ENCODE data around the gene CDH15.

GRCh38 chr16:89207993-89208392 is 36.4 kb downstream of the CDH15 start:
- TF ChIP-seq, protein P1, sequence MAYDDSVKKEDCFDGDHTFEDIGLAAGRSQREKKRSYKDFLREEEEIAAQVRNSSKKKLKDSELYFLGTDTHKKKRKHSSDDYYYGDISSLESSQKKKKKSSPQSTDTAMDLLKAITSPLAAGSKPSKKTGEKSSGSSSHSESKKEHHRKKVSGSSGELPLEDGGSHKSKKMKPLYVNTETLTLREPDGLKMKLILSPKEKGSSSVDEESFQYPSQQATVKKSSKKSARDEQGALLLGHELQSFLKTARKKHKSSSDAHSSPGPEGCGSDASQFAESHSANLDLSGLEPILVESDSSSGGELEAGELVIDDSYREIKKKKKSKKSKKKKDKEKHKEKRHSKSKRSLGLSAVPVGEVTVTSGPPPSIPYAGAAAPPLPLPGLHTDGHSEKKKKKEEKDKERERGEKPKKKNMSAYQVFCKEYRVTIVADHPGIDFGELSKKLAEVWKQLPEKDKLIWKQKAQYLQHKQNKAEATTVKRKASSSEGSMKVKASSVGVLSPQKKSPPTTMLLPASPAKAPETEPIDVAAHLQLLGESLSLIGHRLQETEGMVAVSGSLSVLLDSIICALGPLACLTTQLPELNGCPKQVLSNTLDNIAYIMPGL (CRISPR knock-in tag; IDR thresholded peaks at IDR 0.05) = no peak
- no peak for TF ChIP-seq ZBTB21 (CRISPR knock-in tag; IDR thresholded peaks at IDR 0.05; ENCODE audit: borderline replicate concordance)
- TF ChIP-seq USF1 (CRISPR knock-in tag; IDR thresholded peaks at IDR 0.05) = no peak
- no peak for TF ChIP-seq CTCF (IDR thresholded peaks at IDR 0.05)
- no peak for TF ChIP-seq MAX (CRISPR knock-in tag; IDR thresholded peaks at IDR 0.05)
- no peak for TF ChIP-seq CREB1 (CRISPR knock-in tag; IDR thresholded peaks at IDR 0.05)
- TF ChIP-seq TEAD1 (CRISPR knock-in tag; IDR thresholded peaks at IDR 0.05) = no peak
- TF ChIP-seq RELA (CRISPR knock-in tag; IDR thresholded peaks at IDR 0.05; ENCODE audit: borderline replicate concordance) = no peak
- no peak for TF ChIP-seq KAT7 (CRISPR knock-in tag; IDR thresholded peaks at IDR 0.05; ENCODE audit: borderline replicate concordance)
- TF ChIP-seq, protein P2, sequence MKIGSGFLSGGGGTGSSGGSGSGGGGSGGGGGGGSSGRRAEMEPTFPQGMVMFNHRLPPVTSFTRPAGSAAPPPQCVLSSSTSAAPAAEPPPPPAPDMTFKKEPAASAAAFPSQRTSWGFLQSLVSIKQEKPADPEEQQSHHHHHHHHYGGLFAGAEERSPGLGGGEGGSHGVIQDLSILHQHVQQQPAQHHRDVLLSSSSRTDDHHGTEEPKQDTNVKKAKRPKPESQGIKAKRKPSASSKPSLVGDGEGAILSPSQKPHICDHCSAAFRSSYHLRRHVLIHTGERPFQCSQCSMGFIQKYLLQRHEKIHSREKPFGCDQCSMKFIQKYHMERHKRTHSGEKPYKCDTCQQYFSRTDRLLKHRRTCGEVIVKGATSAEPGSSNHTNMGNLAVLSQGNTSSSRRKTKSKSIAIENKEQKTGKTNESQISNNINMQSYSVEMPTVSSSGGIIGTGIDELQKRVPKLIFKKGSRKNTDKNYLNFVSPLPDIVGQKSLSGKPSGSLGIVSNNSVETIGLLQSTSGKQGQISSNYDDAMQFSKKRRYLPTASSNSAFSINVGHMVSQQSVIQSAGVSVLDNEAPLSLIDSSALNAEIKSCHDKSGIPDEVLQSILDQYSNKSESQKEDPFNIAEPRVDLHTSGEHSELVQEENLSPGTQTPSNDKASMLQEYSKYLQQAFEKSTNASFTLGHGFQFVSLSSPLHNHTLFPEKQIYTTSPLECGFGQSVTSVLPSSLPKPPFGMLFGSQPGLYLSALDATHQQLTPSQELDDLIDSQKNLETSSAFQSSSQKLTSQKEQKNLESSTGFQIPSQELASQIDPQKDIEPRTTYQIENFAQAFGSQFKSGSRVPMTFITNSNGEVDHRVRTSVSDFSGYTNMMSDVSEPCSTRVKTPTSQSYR (CRISPR knock-in tag; IDR thresholded peaks at IDR 0.05) = no peak
- no peak for TF ChIP-seq ATF3 (CRISPR knock-in tag; conservative IDR thresholded peaks at IDR 0.05)

Measured in WTC11 (cell line).